Naive thymus-derived CD4-positive, alpha-beta T cell (primary cell): ENCODE results near the gene OTOS. TPM values are rescaled to one million over a fixed set of nuclear protein-coding genes. Genes with fewer than 3 reads are reported as not detected.

Source experiments
- ATAC-seq: fragments of 150-1000 bp; cut with Tn5 transposase; 2 replicates; pipeline ENCODE4 v1.10.0; 2021; ENCODE audit warnings: mild to moderate bottlenecking, moderate library complexity
- CTCF ChIA-PET: fragments of 350-600 bp; sonication (Branson Sonifier 250); formaldehyde crosslinking; loops from one replicate; lab custom pipeline; 2021; ENCODE audit warnings: antibody characterized with exemption; lab: Charles Lee
- POLR2A ChIA-PET: fragments of 350-600 bp; sonication (Branson Sonifier 250); formaldehyde crosslinking; loops from one replicate; lab custom pipeline; 2021; ENCODE audit warnings: antibody characterized with exemption, inconsistent platforms; lab: Charles Lee
- DNase-seq, 9 donors: peaks; one replicate each; pipeline versions ENCODE4 v3.0.0 to v3.0.0-alpha.2; 2020 to 2022; ENCODE audit warnings: mixed read lengths in 1 of 9
- H3K27ac ChIP-seq: one replicate; pipeline ENCODE4 v1.7.0; 2013; ENCODE audit warnings: mild to moderate bottlenecking, low read depth, low read length, moderate library complexity
- H3K27me3 ChIP-seq, 2 donors: one replicate each; pipeline ENCODE4 v1.7.0; 2013; ENCODE audit warnings: low read length in 2 of 2, mild to moderate bottlenecking in 2 of 2, moderate library complexity in 2 of 2; ENCODE audit not compliant: control insufficient read depth in 2 of 2, insufficient read depth in 2 of 2
- H3K36me3 ChIP-seq, 3 experiments: 1 replicate in 2 of 3; 2 replicates in 1 of 3; pipeline ENCODE4 v1.7.0; 2013; ENCODE audit warnings: low read length in 3 of 3, mild to moderate bottlenecking in 3 of 3, moderate library complexity in 1 of 3; ENCODE audit not compliant: insufficient read depth in 3 of 3, control insufficient read depth in 2 of 3
- H3K4me1 ChIP-seq, 2 donors: one replicate each; pipeline ENCODE4 v1.7.0; 2013; ENCODE audit warnings: low read length in 2 of 2, mild to moderate bottlenecking in 2 of 2, moderate library complexity in 1 of 2; ENCODE audit not compliant: control insufficient read depth in 2 of 2, insufficient read depth in 2 of 2
- H3K4me3 ChIP-seq: 2 replicates; pipeline ENCODE4 v1.7.0; 2013; ENCODE audit warnings: mild to moderate bottlenecking, low read length
- H3K9me3 ChIP-seq, 3 experiments: 1 replicate in 2 of 3; 2 replicates in 1 of 3; pipeline ENCODE4 v1.7.0; 2013; ENCODE audit warnings: low read length in 3 of 3; ENCODE audit not compliant: control insufficient read depth in 2 of 3
- H3K27ac Mint-ChIP-seq, 9 donors: one replicate each; pipeline ENCODE4 v1.8.0; 2020 to 2022; ENCODE audit warnings: mixed read lengths in 9 of 9, mild to moderate bottlenecking in 8 of 9, moderate library complexity in 5 of 9, inconsistent platforms in 2 of 9
- H3K27me3 Mint-ChIP-seq, 5 donors: one replicate each; pipeline ENCODE4 v1.8.0; 2021 to 2022; ENCODE audit warnings: mixed read lengths in 5 of 5, mild to moderate bottlenecking in 1 of 5
- H3K36me3 Mint-ChIP-seq, 5 donors: one replicate each; pipeline ENCODE4 v1.8.0; 2020 to 2022; ENCODE audit warnings: mixed read lengths in 5 of 5, mild to moderate bottlenecking in 3 of 5, inconsistent platforms in 1 of 5
- H3K4me1 Mint-ChIP-seq, 7 donors: one replicate each; pipeline ENCODE4 v1.8.0; 2020 to 2022; ENCODE audit warnings: mixed read lengths in 7 of 7, mild to moderate bottlenecking in 3 of 7, inconsistent platforms in 1 of 7
- H3K4me3 Mint-ChIP-seq, 10 donors: one replicate each; pipeline ENCODE4 v1.8.0; 2020 to 2022; ENCODE audit warnings: mild to moderate bottlenecking in 10 of 10, mixed read lengths in 10 of 10, moderate library complexity in 6 of 10, inconsistent platforms in 2 of 10
- H3K9me3 Mint-ChIP-seq, 11 donors: one replicate each; pipeline ENCODE4 v1.8.0; 2020 to 2022; ENCODE audit warnings: mixed read lengths in 11 of 11, mild to moderate bottlenecking in 4 of 11, inconsistent platforms in 1 of 11, moderate library complexity in 1 of 11
- intact Hi-C, 2 donors: fragments of 100-400 bp; cut with micrococcal nuclease; formaldehyde crosslinking; loops; one replicate each; pipeline ENCODE4 v1.15.1; 2023
- polyA plus RNA-seq, 2 donors: library from polyadenylated mRNA; unstranded; fragments of 300-500 nt; fragmentation: Illumina TruSeq; gene quantifications; one replicate each; pipeline ENCODE4 v1.2.3, GENCODE V29; 2021
- total RNA-seq, 6 experiments: library from RNA in 5 of 6; stranded (reverse) in 5 of 6; gene quantifications; 1 replicate in 5 of 6; 2 replicates in 1 of 6; pipeline ENCODE4 v1.2.3 and lab custom pipeline; 2021 to 2026

The OTOS gene
- total and polyA plus RNA-seq, 7 experiments from 2014 or later = not detected

DNA sequence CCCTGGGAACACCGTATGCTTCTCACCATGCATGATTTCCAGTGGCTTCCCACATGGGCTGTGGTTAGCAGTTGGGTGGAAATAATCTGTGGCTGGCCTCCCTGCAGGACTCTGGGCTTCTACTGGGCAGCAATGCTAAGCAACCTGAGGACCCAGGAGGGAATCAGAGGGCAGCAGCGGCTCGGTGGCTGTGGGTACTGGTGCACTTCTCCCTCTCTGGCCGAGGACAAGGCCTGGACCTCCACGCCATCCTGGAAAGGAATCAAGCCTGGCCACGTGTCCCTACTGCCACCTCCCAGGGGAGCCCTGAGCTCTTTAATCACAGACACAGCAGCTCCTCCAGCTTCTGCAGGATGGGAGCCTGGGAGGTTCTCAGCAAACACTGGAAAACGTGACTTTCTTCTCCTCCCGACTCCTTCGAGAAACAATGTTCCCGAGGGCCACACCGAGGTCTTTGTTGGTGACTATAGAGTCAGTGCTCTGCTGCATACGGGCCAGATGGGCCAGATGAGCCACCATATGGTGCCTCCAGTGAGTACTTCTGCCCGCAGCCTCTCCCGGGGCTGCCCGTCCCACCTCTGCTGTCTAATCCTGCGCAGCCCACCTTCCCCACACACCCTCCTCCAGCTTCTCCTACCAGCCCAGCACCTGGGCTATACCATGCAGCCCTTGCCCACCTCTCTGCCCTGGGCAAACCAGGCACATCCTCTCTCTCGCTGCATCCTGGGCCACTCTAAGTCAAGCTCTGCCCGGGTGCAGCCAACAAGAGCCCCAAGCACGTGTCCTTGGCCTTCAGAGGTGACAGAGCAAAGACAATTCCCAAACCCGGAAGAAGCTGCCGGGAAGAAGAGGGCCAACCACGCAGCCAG, 42.8 kb upstream of the OTOS start:
- Mint-ChIP-seq H3K27ac (no peak overlapping the region), H3K4me3 (no peak overlapping the region), H3K27me3 (peaks cover 3 to 39% (median 23%) of the 10 kb centered on the region in 5 donors), H3K9me3 (peaks cover 2 to 25% (median 8%) of the 10 kb centered on the region in 11 donors), H3K4me1 (no peaks in the 10 kb centered on the region), H3K36me3 (no peaks in the 10 kb centered on the region)
- Histone ChIP-seq H3K4me3 (no peak overlapping the region), H3K9me3 (peaks cover 0 to 8% (median 0%) of the 10 kb centered on the region in 3 experiments), H3K4me1 (no peaks in the 10 kb centered on the region), H3K27ac (no peak overlapping the region), H3K36me3 (no peaks in the 10 kb centered on the region), H3K27me3 (no peaks in the 10 kb centered on the region)
- ATAC-seq = no peak
- intact Hi-C loops = no loop called here
- CTCF ChIA-PET = no interaction called here
- DNase-seq = no peak
- POLR2A ChIA-PET = no interaction called here

- no peak overlapping the region for H3K4me3 Mint-ChIP-seq
- ChIA-PET POLR2A (no interaction called here), CTCF (no interaction called here)
- H3K4me3 ChIP-seq = no peak overlapping the region
- ATAC-seq = no peak
- no peaks in the 10 kb centered on the region for H3K4me1 ChIP-seq
- H3K27me3 ChIP-seq = no peaks in the 10 kb centered on the region
- DNase-seq = no peak
- H3K4me1 Mint-ChIP-seq = no peaks in the 10 kb centered on the region
- H3K36me3 ChIP-seq = no peaks in the 10 kb centered on the region
- peaks cover 0 to 5% (median 0%) of the 10 kb centered on the region in 3 experiments for H3K9me3 ChIP-seq
- H3K36me3 Mint-ChIP-seq = no peaks in the 10 kb centered on the region
- intact Hi-C loops = no loop called here
- no peak overlapping the region for H3K27ac ChIP-seq
- no peak overlapping the region for H3K27ac Mint-ChIP-seq
- H3K27me3 Mint-ChIP-seq = peaks cover 3 to 44% (median 26%) of the 10 kb centered on the region in 5 donors
- H3K9me3 Mint-ChIP-seq = peaks cover 0 to 17% (median 2%) of the 10 kb centered on the region in 11 donors
Observed at GRCh38 chr2:240182476-240182875, 42.0 kb upstream of the OTOS start.

DNA sequence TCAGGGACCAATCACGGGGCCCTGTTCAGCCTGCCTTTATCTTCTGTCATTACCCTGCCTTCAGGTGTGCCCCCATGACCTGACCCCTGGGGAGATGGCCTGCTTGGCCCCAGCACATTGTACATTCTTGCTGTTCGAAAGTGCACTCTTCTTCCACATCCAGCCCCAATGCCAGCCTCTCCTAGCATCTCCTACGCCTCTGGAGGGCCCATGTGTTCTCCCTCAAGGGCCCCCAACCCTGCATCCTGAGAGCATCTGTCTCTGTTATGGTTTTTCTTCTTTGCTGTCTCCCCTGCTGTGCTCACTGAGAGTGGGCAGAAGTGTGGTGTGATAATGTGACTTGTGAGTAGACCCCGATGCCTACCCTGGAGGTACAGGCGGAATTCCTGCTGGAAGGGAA, 41.5 kb upstream of the OTOS start:
- peaks cover 0 to 13% (median 2%) of the 10 kb centered on the region in 11 donors for H3K9me3 Mint-ChIP-seq
- Histone ChIP-seq H3K4me1 (no peaks in the 10 kb centered on the region), H3K36me3 (no peaks in the 10 kb centered on the region), H3K9me3 (no peaks in the 10 kb centered on the region), H3K4me3 (no peak overlapping the region), H3K27ac (no peak overlapping the region), H3K27me3 (no peaks in the 10 kb centered on the region)
- no peaks in the 10 kb centered on the region for H3K36me3 Mint-ChIP-seq
- H3K4me3 Mint-ChIP-seq = no peak overlapping the region
- no peaks in the 10 kb centered on the region for H3K4me1 Mint-ChIP-seq
- no peak for DNase-seq
- no peak for ATAC-seq
- no peak overlapping the region for H3K27ac Mint-ChIP-seq
- intact Hi-C loops = no loop called here
- CTCF ChIA-PET = no interaction called here
- peaks cover 3 to 44% (median 26%) of the 10 kb centered on the region in 5 donors for H3K27me3 Mint-ChIP-seq
- POLR2A ChIA-PET = no interaction called here

DNA sequence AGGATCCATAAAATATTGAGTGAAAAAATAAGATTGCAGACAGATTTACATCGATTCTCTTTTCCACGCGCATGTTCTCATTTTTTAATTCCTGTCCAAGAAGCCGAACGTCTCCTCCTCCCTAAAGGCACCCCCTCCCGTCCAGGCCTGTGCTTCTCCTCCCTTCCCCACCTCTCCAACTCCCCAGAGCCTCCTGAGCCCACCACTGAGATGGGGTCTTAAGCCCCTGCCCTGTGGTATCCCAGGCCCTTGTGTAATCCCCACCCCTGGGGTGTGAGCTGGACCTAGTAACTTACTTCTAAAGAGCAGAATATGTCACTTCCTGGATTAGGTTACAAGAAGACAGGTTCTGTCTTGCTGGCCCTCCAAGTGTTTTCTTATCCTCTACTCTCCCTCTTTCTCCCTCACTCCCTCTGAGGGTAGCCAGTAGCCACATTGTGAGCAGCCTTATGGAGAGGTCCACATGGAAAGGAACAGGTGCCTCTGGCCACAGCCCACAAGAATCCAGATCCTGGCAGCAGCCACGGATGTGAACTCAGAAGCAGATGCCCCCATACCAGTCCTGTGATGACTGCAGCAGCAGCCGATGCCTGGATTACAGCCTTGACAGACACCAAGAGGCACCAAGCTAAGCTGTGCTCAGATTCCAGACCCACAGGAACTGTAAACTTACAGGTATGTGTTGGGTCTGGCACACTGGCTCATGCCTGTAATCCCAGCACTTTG, 39.6 kb upstream of the OTOS start:
- intact Hi-C loops = no loop called here
- Mint-ChIP-seq H3K27ac (no peak overlapping the region), H3K4me3 (no peak overlapping the region), H3K27me3 (peaks cover 12 to 36% (median 18%) of the 10 kb centered on the region in 5 donors), H3K9me3 (no peaks in the 10 kb centered on the region), H3K4me1 (no peaks in the 10 kb centered on the region), H3K36me3 (no peaks in the 10 kb centered on the region)
- DNase-seq = no peak
- no peak overlapping the region for H3K4me3 ChIP-seq
- ChIA-PET CTCF (no interaction called here), POLR2A (no interaction called here)
- H3K27me3 ChIP-seq = peaks cover 0 to 3% of the 10 kb centered on the region in 2 donors
- no peaks in the 10 kb centered on the region for H3K4me1 ChIP-seq
- no peaks in the 10 kb centered on the region for H3K9me3 ChIP-seq
- no peak for ATAC-seq
- no peak overlapping the region for H3K27ac ChIP-seq
- H3K36me3 ChIP-seq = no peaks in the 10 kb centered on the region

DNA sequence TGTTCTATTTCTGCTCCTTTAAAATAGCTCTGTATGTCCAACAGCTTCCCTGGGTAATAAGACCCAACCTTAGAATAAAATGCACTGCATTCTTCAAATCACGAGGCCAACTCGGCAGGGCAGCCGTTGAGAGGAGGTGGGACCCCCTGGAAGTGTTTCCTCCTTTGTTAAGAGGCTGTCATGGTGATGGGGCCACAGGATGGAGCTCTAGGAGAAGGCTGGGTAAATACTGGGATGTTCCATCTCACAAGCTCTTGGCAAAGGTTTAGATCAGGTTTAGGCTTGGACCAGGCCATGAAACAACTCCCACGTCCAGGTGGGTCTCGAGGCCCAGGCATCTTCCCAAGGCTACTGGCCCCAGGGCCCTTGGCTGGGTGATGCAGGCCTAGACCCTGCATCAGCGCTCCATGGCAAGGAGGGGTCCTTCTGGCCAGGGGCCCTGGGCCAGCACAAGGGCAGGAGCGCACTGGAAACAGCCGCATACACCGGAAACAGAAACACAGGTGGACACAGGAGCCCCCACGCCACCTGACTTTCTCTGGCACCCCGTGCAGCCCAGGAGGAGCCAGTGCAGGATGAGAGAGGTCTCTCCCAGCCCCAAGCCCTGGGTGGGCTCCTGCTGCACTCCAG, 38.8 kb upstream of the OTOS start:
- CTCF ChIA-PET = no interaction called here
- POLR2A ChIA-PET = no interaction called here
- Histone ChIP-seq H3K4me3 (no peak overlapping the region), H3K27ac (no peak overlapping the region), H3K36me3 (no peaks in the 10 kb centered on the region), H3K4me1 (no peaks in the 10 kb centered on the region), H3K9me3 (no peaks in the 10 kb centered on the region), H3K27me3 (peaks cover 0 to 3% of the 10 kb centered on the region in 2 donors)
- intact Hi-C loops = no loop called here
- Mint-ChIP-seq H3K4me3 (no peak overlapping the region), H3K27me3 (peaks cover 12 to 41% (median 19%) of the 10 kb centered on the region in 5 donors), H3K4me1 (no peaks in the 10 kb centered on the region), H3K27ac (no peak overlapping the region), H3K36me3 (no peaks in the 10 kb centered on the region), H3K9me3 (no peaks in the 10 kb centered on the region)
- ATAC-seq = no peak
- DNase-seq = no peak

DNA sequence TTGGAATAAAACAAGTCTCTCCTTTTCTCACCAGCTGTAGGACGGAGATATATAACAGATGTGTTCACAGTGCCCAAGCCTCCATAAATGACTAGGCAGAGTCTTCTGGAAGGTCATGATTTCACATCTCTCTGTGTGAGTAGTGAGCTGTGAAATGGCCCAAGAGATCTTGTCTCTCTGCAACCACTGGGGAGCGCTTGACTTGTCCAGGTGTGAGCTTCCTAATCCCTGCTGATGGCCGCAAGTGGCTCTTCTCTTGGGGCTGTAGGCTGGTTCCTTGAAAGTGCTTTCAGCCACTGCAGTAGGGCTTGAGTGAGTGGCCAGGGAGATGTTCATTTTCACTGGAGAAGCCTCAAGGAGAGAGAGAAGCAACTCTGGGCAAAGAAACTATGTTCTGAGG, 38.1 kb upstream of the OTOS start:
- Histone ChIP-seq H3K27me3 (peaks cover 0 to 3% of the 10 kb centered on the region in 2 donors), H3K9me3 (no peaks in the 10 kb centered on the region), H3K27ac (no peak overlapping the region), H3K4me1 (no peaks in the 10 kb centered on the region), H3K36me3 (no peaks in the 10 kb centered on the region), H3K4me3 (no peak overlapping the region)
- no peak overlapping the region for H3K4me3 Mint-ChIP-seq
- no peaks in the 10 kb centered on the region for H3K36me3 Mint-ChIP-seq
- CTCF ChIA-PET = no interaction called here
- no peak for DNase-seq
- H3K9me3 Mint-ChIP-seq = no peaks in the 10 kb centered on the region
- H3K27ac Mint-ChIP-seq = no peak overlapping the region
- POLR2A ChIA-PET = no interaction called here
- H3K4me1 Mint-ChIP-seq = no peaks in the 10 kb centered on the region
- peaks cover 12 to 43% (median 21%) of the 10 kb centered on the region in 5 donors for H3K27me3 Mint-ChIP-seq
- intact Hi-C loops = no loop called here
- no peak for ATAC-seq
